ENCODE measurements around the gene NANS.

GRCh38 chr9:98092613-98092931, 36.0 kb downstream of the NANS start:
- TF ChIP-seq, protein P1, sequence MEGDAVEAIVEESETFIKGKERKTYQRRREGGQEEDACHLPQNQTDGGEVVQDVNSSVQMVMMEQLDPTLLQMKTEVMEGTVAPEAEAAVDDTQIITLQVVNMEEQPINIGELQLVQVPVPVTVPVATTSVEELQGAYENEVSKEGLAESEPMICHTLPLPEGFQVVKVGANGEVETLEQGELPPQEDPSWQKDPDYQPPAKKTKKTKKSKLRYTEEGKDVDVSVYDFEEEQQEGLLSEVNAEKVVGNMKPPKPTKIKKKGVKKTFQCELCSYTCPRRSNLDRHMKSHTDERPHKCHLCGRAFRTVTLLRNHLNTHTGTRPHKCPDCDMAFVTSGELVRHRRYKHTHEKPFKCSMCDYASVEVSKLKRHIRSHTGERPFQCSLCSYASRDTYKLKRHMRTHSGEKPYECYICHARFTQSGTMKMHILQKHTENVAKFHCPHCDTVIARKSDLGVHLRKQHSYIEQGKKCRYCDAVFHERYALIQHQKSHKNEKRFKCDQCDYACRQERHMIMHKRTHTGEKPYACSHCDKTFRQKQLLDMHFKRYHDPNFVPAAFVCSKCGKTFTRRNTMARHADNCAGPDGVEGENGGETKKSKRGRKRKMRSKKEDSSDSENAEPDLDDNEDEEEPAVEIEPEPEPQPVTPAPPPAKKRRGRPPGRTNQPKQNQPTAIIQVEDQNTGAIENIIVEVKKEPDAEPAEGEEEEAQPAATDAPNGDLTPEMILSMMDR (IDR thresholded peaks at IDR 0.05), result no peak
- TF ChIP-seq POLR2A (IDR thresholded peaks at IDR 0.05), result no peak
